PC-9 (cell line): ENCODE data around the gene ROCK1. TPM values are rescaled to one million over a fixed set of nuclear protein-coding genes. Genes with fewer than 3 reads are reported as not detected.

ENCODE experiments used
- BruUV-seq: library from RNA; stranded (reverse); fragments of 400-500 nt; replicated peaks from 2 replicates; lab custom pipeline; 2021; lab: Mats Ljungman, UMichigan
- CTCF ChIA-PET: fragments of 300-600 bp; sonication (Branson Sonifier 250); formaldehyde crosslinking; loops from one replicate; lab custom pipeline; 2022; ENCODE audit warnings: antibody characterized with exemption; lab: Charles Lee
- POLR2A ChIA-PET: fragments of 300-600 bp; sonication (Branson Sonifier 250); formaldehyde crosslinking; loops from one replicate; lab custom pipeline; 2022; ENCODE audit warnings: antibody characterized with exemption; ENCODE audit not compliant: unreplicated experiment; lab: Charles Lee
- DNase-seq, 2 experiments: peaks; one replicate each; pipeline versions ENCODE4 v3.0.0 to v3.0.0-alpha.2; 2015 to 2022; ENCODE audit warnings: mixed read lengths in 1 of 2
- H2AFZ ChIP-seq: fragments of 200-600 bp; sonication (generic); 2 replicates; pipeline ENCODE4 v1.8.1; 2017; ENCODE audit warnings: antibody characterized with exemption
- H3F3A ChIP-seq: fragments of 200-600 bp; sonication (generic); 2 replicates; pipeline ENCODE4 v1.8.1; 2017; ENCODE audit warnings: antibody characterized with exemption, mild to moderate bottlenecking, low read depth; ENCODE audit not compliant: insufficient read depth
- H3K27ac ChIP-seq: fragments of 200-600 bp; sonication (generic); 2 replicates; pipeline ENCODE4 v1.6.1; 2016; ENCODE audit warnings: mixed run types
- H3K27me3 ChIP-seq: fragments of 200-600 bp; sonication (generic); 2 replicates; pipeline ENCODE4 v1.6.1; 2016; ENCODE audit warnings: low read depth, mixed run types; ENCODE audit not compliant: insufficient read depth
- H3K36me3 ChIP-seq: fragments of 200-600 bp; sonication (generic); 2 replicates; pipeline ENCODE4 v1.6.1; 2016; ENCODE audit warnings: low read depth, mixed run types
- H3K4me1 ChIP-seq: fragments of 200-600 bp; sonication (generic); replicated peaks from 2 replicates; pipeline ENCODE4 v1.6.1; 2016; ENCODE audit warnings: mixed run types; ENCODE audit not compliant: insufficient read depth
- H3K4me2 ChIP-seq: fragments of 200-600 bp; sonication (generic); 2 replicates; pipeline ENCODE4 v1.6.1; 2017; ENCODE audit warnings: mixed run types
- H3K4me3 ChIP-seq: fragments of 200-600 bp; sonication (generic); 2 replicates; pipeline ENCODE4 v1.6.1; 2016; ENCODE audit warnings: mixed run types
- H3K79me2 ChIP-seq: fragments of 200-600 bp; sonication (generic); 2 replicates; pipeline ENCODE4 v1.6.1; 2017; ENCODE audit warnings: low read depth, mixed run types
- H3K9me2 ChIP-seq: fragments of 200-600 bp; sonication (generic); 2 replicates; pipeline ENCODE4 v1.8.1; 2017; ENCODE audit warnings: mild to moderate bottlenecking; ENCODE audit not compliant: insufficient read depth
- H3K9me3 ChIP-seq: fragments of 200-600 bp; sonication (generic); 2 replicates; pipeline ENCODE4 v1.8.1; 2016; ENCODE audit warnings: low read depth; ENCODE audit not compliant: insufficient read depth
- H4K20me1 ChIP-seq: fragments of 200-600 bp; sonication (generic); 2 replicates; pipeline ENCODE4 v1.8.1; 2017; ENCODE audit not compliant: insufficient read depth
- EZH2 ChIP-seq: fragments of 200-600 bp; sonication (generic); IDR thresholded peaks from 2 replicates; pipeline ENCODE4 v1.8.0; 2017; ENCODE audit warnings: antibody characterized with exemption, low read depth
- intact Hi-C: fragments of 100-400 bp; cut with micrococcal nuclease; formaldehyde crosslinking; loops from one replicate; pipeline ENCODE4 v1.10.0; 2022; ENCODE audit not compliant: unreplicated experiment
- total RNA-seq: library from RNA; stranded (reverse); gene quantifications from 2 replicates; pipeline ENCODE4 v1.2.3, GENCODE V29; 2021
- TF ChIP-seq, protein P1 (sequence below): fragments of 200-600 bp; sonication (generic); conservative IDR thresholded peaks from 2 replicates; pipeline ENCODE4 v1.6.1; 2017; ENCODE audit warnings: mixed run types, antibody characterized with exemption, mild to moderate bottlenecking, moderate library complexity

The ROCK1 gene
- total RNA-seq, 1 experiment from 2014 or later: 26.8 TPM

DNA sequence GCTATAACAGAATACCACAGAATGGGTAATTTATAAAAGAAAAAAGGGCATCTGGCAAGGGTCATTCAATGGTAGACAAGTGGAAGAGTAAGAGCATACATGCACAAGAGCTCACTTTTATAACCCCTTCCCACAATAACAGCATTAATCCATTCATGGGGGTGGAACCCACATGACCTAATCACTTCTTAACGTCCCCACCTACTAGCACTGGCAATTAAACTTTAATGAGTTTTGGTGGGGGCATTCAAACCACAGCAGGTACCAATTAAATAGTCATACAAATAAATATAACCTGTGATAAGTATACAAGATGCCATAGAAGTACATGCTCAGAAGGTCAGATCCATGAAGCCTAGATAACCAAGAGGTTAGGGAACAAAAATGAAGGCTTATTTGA is 48.6 kb downstream of the ROCK1 start:
- no peak overlapping the region for H3K4me3 ChIP-seq
- TF ChIP-seq, protein P1, sequence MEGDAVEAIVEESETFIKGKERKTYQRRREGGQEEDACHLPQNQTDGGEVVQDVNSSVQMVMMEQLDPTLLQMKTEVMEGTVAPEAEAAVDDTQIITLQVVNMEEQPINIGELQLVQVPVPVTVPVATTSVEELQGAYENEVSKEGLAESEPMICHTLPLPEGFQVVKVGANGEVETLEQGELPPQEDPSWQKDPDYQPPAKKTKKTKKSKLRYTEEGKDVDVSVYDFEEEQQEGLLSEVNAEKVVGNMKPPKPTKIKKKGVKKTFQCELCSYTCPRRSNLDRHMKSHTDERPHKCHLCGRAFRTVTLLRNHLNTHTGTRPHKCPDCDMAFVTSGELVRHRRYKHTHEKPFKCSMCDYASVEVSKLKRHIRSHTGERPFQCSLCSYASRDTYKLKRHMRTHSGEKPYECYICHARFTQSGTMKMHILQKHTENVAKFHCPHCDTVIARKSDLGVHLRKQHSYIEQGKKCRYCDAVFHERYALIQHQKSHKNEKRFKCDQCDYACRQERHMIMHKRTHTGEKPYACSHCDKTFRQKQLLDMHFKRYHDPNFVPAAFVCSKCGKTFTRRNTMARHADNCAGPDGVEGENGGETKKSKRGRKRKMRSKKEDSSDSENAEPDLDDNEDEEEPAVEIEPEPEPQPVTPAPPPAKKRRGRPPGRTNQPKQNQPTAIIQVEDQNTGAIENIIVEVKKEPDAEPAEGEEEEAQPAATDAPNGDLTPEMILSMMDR: no peak
- TF ChIP-seq EZH2: no peak
- intact Hi-C loops: no loop called here
- H3K4me1 ChIP-seq: no peaks in the 10 kb centered on the region
- H3K79me2 ChIP-seq: no peaks in the 10 kb centered on the region
- H2AFZ ChIP-seq: no peak overlapping the region
- no peaks in the 10 kb centered on the region for H3F3A ChIP-seq
- CTCF ChIA-PET: no interaction called here
- H3K27me3 ChIP-seq: no peaks in the 10 kb centered on the region
- no peaks in the 10 kb centered on the region for H3K9me2 ChIP-seq
- POLR2A ChIA-PET: no interaction called here
- BruUV-seq: no TSS peak
- no peaks in the 10 kb centered on the region for H3K9me3 ChIP-seq
- no peaks in the 10 kb centered on the region for H4K20me1 ChIP-seq
- DNase-seq: no peak
- no peak overlapping the region for H3K4me2 ChIP-seq
- no peaks in the 10 kb centered on the region for H3K36me3 ChIP-seq
- H3K27ac ChIP-seq: no peak overlapping the region

DNA sequence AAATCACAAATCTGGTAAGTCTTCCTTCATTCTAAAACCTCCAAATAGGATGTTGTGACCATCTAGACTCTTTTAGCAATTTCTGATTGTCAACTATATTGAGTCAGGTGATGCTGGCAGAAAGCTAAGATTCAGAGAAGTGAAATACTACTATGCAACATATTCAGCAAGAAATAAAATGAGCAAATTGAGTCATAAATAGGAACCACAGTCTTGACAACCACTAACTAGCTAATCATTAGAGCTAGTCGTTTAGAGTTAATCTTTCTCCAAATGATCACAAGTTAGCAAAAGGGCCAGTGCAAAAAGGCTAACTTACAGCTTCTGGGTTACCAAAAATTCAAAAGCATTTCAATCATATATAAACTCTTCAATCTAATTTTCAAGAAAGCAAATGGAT is 54.5 kb downstream of the ROCK1 start:
- Histone ChIP-seq H3K9me2 (no peaks in the 10 kb centered on the region), H3K27me3 (no peaks in the 10 kb centered on the region), H2AFZ (no peak overlapping the region), H3K27ac (no peak overlapping the region), H3F3A (no peaks in the 10 kb centered on the region), H3K9me3 (no peaks in the 10 kb centered on the region), H3K36me3 (no peaks in the 10 kb centered on the region), H3K79me2 (peaks cover 8% of the 10 kb centered on the region), H3K4me3 (no peak overlapping the region), H4K20me1 (no peaks in the 10 kb centered on the region), H3K4me2 (no peak overlapping the region), H3K4me1 (no peaks in the 10 kb centered on the region)
- no peak for DNase-seq
- TF ChIP-seq, protein P1: no peak
- TF ChIP-seq EZH2: no peak
- intact Hi-C loops: no loop called here
- ChIA-PET POLR2A (no interaction called here), CTCF (no interaction called here)
- no TSS peak for BruUV-seq

DNA sequence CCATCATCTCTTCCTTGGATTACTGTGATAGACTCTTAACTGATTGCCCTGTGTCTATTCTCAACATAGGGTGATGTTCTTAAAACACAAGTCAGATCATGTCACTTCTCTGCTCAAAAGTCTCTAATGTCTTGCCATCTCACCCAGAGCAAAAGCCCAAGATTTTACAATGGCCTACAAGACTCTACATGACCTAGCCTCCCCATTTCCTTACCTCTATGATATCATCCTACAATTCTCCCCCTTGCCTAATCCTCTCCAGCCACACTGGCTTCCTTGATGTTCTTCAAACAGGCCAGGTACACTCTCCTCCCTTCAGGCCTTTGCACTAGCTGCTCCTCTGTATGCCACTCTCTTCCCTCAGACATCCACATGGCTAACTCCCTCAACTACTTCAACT is 55.1 kb downstream of the ROCK1 start:
- H2AFZ ChIP-seq: no peak overlapping the region
- ChIA-PET POLR2A (no interaction called here), CTCF (no interaction called here)
- no peaks in the 10 kb centered on the region for H3F3A ChIP-seq
- BruUV-seq: no TSS peak
- no peaks in the 10 kb centered on the region for H4K20me1 ChIP-seq
- TF ChIP-seq EZH2: no peak
- TF ChIP-seq, protein P1: no peak
- peaks cover 8% of the 10 kb centered on the region for H3K79me2 ChIP-seq
- H3K4me1 ChIP-seq: no peaks in the 10 kb centered on the region
- H3K27ac ChIP-seq: no peak overlapping the region
- no peaks in the 10 kb centered on the region for H3K36me3 ChIP-seq
- H3K9me2 ChIP-seq: no peaks in the 10 kb centered on the region
- no peaks in the 10 kb centered on the region for H3K9me3 ChIP-seq
- no peak for DNase-seq
- no peak overlapping the region for H3K4me2 ChIP-seq
- intact Hi-C loops: no loop called here
- H3K4me3 ChIP-seq: no peak overlapping the region
- no peaks in the 10 kb centered on the region for H3K27me3 ChIP-seq
